IPS-NIHi7 (cell line): ENCODE data around the gene SHISA8.

Experiments used
- DNase-seq: peaks from one replicate; pipeline ENCODE4 v3.0.0; 2012; ENCODE audit warnings: mixed read lengths; ENCODE audit errors: extremely low spot score

The SHISA8 gene

GRCh38 chr22:41933411-41934177 is 18.7 kb upstream of the SHISA8 start:
- DNase-seq, result no peak

- DNase-seq, result no peak
These were observed 17.5 kb upstream of the SHISA8 start for GRCh38 chr22:41932353-41932752.

- DNase-seq, result no peak
These were observed 16.9 kb upstream of the SHISA8 start for GRCh38 chr22:41931701-41932269.

GRCh38 chr22:41929418-41929810 is 14.5 kb upstream of the SHISA8 start:
- DNase-seq, result no peak

- no peak for DNase-seq
These were observed 13.9 kb upstream of the SHISA8 start for GRCh38 chr22:41928593-41929417.

GRCh38 chr22:41927813-41928212 is 12.9 kb upstream of the SHISA8 start:
- no peak for DNase-seq

- DNase-seq, result peak; percentile 82
These were observed 11.0 kb upstream of the SHISA8 start for GRCh38 chr22:41925783-41926460.

GRCh38 chr22:41923595-41924276 is 8.9 kb upstream of the SHISA8 start:
- no peak for DNase-seq

GRCh38 chr22:41922940-41923594 is 8.2 kb upstream of the SHISA8 start:
- DNase-seq, result no peak

- DNase-seq, result no peak
These were observed 7.5 kb upstream of the SHISA8 start for GRCh38 chr22:41922328-41922727.

- no peak for DNase-seq
These were observed 5.5 kb upstream of the SHISA8 start for GRCh38 chr22:41920271-41920976.

GRCh38 chr22:41919357-41920224 is 4.7 kb upstream of the SHISA8 start:
- DNase-seq, result peak; percentile 95

- DNase-seq, result no peak
These were observed 3.3 kb upstream of the SHISA8 start for GRCh38 chr22:41917903-41918791.

GRCh38 chr22:41917375-41917902 is 2.6 kb upstream of the SHISA8 start:
- DNase-seq, result no peak

GRCh38 chr22:41916745-41917358 is 2.0 kb upstream of the SHISA8 start:
- DNase-seq, result no peak

GRCh38 chr22:41915786-41916493 is 1.1 kb upstream of the SHISA8 start:
- DNase-seq, result no peak

- no peak for DNase-seq
These were observed 251 bp downstream of the SHISA8 start for GRCh38 chr22:41914611-41915034.
